Measurements from ENCODE around the gene ANKRD39. TPM values are rescaled to one million over a fixed set of nuclear protein-coding genes. Genes with fewer than 3 reads are reported as not detected.

The ANKRD39 gene
- total and polyA plus RNA-seq, 9 of the 15 experiments (the other 6 are each of a cell fraction or from before 2014, with no cell fraction given): 8.2 to 33.1 (median 23.8) TPM

GRCh38 chr2:96870626-96871255, 12.9 kb upstream of the ANKRD39 start (continued):
- TF ChIP-seq, protein P1, sequence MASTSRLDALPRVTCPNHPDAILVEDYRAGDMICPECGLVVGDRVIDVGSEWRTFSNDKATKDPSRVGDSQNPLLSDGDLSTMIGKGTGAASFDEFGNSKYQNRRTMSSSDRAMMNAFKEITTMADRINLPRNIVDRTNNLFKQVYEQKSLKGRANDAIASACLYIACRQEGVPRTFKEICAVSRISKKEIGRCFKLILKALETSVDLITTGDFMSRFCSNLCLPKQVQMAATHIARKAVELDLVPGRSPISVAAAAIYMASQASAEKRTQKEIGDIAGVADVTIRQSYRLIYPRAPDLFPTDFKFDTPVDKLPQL (IDR thresholded peaks at IDR 0.05; ENCODE audit: extremely low read depth, insufficient read length): no peak
- TF ChIP-seq, protein P2, sequence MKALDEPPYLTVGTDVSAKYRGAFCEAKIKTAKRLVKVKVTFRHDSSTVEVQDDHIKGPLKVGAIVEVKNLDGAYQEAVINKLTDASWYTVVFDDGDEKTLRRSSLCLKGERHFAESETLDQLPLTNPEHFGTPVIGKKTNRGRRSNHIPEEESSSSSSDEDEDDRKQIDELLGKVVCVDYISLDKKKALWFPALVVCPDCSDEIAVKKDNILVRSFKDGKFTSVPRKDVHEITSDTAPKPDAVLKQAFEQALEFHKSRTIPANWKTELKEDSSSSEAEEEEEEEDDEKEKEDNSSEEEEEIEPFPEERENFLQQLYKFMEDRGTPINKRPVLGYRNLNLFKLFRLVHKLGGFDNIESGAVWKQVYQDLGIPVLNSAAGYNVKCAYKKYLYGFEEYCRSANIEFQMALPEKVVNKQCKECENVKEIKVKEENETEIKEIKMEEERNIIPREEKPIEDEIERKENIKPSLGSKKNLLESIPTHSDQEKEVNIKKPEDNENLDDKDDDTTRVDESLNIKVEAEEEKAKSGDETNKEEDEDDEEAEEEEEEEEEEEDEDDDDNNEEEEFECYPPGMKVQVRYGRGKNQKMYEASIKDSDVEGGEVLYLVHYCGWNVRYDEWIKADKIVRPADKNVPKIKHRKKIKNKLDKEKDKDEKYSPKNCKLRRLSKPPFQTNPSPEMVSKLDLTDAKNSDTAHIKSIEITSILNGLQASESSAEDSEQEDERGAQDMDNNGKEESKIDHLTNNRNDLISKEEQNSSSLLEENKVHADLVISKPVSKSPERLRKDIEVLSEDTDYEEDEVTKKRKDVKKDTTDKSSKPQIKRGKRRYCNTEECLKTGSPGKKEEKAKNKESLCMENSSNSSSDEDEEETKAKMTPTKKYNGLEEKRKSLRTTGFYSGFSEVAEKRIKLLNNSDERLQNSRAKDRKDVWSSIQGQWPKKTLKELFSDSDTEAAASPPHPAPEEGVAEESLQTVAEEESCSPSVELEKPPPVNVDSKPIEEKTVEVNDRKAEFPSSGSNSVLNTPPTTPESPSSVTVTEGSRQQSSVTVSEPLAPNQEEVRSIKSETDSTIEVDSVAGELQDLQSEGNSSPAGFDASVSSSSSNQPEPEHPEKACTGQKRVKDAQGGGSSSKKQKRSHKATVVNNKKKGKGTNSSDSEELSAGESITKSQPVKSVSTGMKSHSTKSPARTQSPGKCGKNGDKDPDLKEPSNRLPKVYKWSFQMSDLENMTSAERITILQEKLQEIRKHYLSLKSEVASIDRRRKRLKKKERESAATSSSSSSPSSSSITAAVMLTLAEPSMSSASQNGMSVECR (CRISPR knock-in tag; IDR thresholded peaks at IDR 0.05): peak; percentile 58; the same call in 1 of the 2 replicates
- peak; percentile 81 for TF ChIP-seq MAFK (IDR thresholded peaks at IDR 0.05; ENCODE audit: low read length)
- TF ChIP-seq RBM39 (optimal IDR thresholded peaks at IDR 0.05; ENCODE audit: low read depth, low read length): peak; percentile 23
- TF ChIP-seq ZBTB40 (IDR thresholded peaks at IDR 0.05): no peak
- no peak for TF ChIP-seq ZBTB40 (CRISPR knock-in tag; IDR thresholded peaks at IDR 0.05)
- TF ChIP-seq TFAP4 (CRISPR knock-in tag; IDR thresholded peaks at IDR 0.05; ENCODE audit: borderline replicate concordance): peak; percentile 92
- no peak for TF ChIP-seq ZC3H8 (IDR thresholded peaks at IDR 0.05)
- 0 out of 2 replicates have a peak, but pooled peaks have one; percentile 30 for TF ChIP-seq FOXP1 (CRISPR knock-in tag; IDR thresholded peaks at IDR 0.05)
- TF ChIP-seq SP1 (CRISPR knock-in tag; IDR thresholded peaks at IDR 0.05): no peak
- TF ChIP-seq SRSF3 (IDR thresholded peaks at IDR 0.05; ENCODE audit: insufficient read depth, low read length): no peak

Data from K562 (cell line).